Nephron progenitor cell (in vitro differentiated cells): ENCODE results near the gene FTL.
A peak's percentile ranks its signal among the peaks of the same experiment; 100 is the strongest.

Experiments used
- DNase-seq: peaks from one replicate; pipeline ENCODE4 v3.0.0; 2021
- H3K27ac Mint-ChIP-seq: 2 replicates; pipeline ENCODE4 v1.8.0; 2021; ENCODE audit warnings: mild to moderate bottlenecking, moderate library complexity, mixed read lengths
- H3K27me3 Mint-ChIP-seq: 2 replicates; pipeline ENCODE4 v1.8.0; 2021; ENCODE audit warnings: mild to moderate bottlenecking, low read depth, mixed read lengths; ENCODE audit not compliant: poor library complexity
- H3K36me3 Mint-ChIP-seq: 2 replicates; pipeline ENCODE4 v1.8.0; 2021; ENCODE audit warnings: low read depth, mixed read lengths
- H3K4me1 Mint-ChIP-seq: 2 replicates; pipeline ENCODE4 v1.8.0; 2021; ENCODE audit warnings: mixed read lengths
- H3K4me3 Mint-ChIP-seq: 2 replicates; pipeline ENCODE4 v1.8.0; 2021; ENCODE audit warnings: mild to moderate bottlenecking, moderate library complexity, mixed read lengths
- H3K9me3 Mint-ChIP-seq: 2 replicates; pipeline ENCODE4 v1.8.0; 2021; ENCODE audit warnings: mild to moderate bottlenecking, moderate library complexity, mixed read lengths
- TF ChIP-seq, protein P1 (sequence below): fragments of 200-600 bp; sonication (generic); IDR thresholded peaks from 2 replicates; pipeline ENCODE4 v1.5.0; 2021; ENCODE audit warnings: antibody characterized with exemption

Gene FTL

DNA sequence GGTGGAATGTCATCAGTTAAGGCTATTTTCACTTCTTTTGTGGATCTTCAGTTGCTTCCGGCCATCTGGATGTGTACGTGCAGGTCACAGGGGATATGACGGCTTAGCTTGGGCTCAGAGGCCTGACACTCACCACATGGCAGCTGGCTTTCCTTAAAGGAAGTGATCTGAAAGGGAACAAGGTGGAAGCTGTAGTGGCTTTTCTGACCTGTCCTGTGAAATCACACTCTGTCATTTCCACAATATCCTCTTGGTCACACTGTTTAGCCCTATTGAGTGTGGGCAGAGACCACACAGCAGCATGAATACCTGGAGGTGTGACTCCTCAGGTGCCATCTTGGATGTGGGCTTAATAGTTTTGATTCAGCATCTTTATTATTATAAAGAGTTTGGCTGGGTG, 14.9 kb upstream of the FTL start:
- H3K4me3 Mint-ChIP-seq: no peak overlapping the region
- peaks cover 23% of the 10 kb centered on the region for H3K27me3 Mint-ChIP-seq
- H3K27ac Mint-ChIP-seq: peak overlapping the region; percentile 42
- no peak for DNase-seq
- peaks cover 11% of the 10 kb centered on the region for H3K4me1 Mint-ChIP-seq
- no peaks in the 10 kb centered on the region for H3K36me3 Mint-ChIP-seq
- H3K9me3 Mint-ChIP-seq: peaks cover 4% of the 10 kb centered on the region
- TF ChIP-seq, protein P1, sequence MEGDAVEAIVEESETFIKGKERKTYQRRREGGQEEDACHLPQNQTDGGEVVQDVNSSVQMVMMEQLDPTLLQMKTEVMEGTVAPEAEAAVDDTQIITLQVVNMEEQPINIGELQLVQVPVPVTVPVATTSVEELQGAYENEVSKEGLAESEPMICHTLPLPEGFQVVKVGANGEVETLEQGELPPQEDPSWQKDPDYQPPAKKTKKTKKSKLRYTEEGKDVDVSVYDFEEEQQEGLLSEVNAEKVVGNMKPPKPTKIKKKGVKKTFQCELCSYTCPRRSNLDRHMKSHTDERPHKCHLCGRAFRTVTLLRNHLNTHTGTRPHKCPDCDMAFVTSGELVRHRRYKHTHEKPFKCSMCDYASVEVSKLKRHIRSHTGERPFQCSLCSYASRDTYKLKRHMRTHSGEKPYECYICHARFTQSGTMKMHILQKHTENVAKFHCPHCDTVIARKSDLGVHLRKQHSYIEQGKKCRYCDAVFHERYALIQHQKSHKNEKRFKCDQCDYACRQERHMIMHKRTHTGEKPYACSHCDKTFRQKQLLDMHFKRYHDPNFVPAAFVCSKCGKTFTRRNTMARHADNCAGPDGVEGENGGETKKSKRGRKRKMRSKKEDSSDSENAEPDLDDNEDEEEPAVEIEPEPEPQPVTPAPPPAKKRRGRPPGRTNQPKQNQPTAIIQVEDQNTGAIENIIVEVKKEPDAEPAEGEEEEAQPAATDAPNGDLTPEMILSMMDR: no peak

DNA sequence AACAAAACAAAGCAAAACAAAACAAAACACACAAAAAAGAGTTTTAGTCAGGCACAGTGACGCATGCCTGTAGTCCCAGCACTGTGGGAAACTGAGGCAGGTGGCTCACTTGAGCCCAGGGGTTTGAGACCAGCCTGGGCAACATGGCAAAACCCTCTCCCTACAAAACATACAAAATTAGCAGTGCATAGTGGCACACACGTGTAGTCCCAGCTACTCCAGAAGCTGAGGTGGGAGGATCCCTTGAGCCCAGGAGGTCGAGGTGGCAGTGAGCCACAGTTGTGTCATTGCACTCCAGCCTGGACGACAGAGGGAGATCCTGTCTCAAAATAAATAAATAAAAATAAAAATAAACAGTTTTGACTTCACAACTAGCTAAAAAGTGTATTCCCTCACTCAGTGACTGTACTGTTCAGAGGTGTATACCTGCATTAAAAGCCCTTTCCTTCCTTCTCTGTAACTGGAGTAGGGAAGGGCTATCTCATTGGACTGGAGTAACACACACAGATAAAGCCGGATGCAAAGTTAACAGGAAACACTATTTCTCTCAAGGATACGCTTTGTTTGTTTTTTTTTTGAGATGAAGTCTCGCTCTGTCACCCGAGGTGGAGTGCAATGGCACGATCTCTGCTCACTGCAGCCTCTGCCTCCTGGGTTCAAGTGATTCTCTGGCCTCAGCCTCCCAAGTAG, 14.1 kb upstream of the FTL start:
- peaks cover 4% of the 10 kb centered on the region for H3K9me3 Mint-ChIP-seq
- H3K27ac Mint-ChIP-seq: no peak overlapping the region
- no peak for DNase-seq
- TF ChIP-seq, protein P1: no peak
- no peak overlapping the region for H3K4me3 Mint-ChIP-seq
- H3K36me3 Mint-ChIP-seq: peaks cover under 1% of the 10 kb centered on the region
- H3K4me1 Mint-ChIP-seq: peaks cover 19% of the 10 kb centered on the region
- H3K27me3 Mint-ChIP-seq: peaks cover 23% of the 10 kb centered on the region

DNA sequence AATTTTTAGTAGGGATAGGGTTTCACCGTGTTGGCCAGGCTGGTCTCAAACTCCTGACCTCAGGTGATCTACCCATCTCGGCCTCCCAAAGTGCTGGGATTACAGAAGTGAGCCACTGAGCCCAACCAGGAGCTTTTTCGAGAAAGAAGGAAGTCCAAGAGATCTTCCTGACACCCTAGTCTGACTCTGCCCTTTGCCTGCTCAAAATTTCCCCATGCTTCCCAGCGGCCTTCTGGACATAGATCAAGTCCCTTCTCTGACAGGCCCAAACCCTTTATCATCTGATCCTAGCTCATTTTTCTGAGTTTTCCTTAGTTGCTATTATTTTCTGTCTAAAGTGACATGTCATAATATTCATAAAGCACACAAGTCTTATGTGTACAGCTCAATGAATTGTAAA, 12.0 kb upstream of the FTL start:
- H3K27ac Mint-ChIP-seq: no peak overlapping the region
- H3K36me3 Mint-ChIP-seq: peaks cover 21% of the 10 kb centered on the region
- no peak for DNase-seq
- TF ChIP-seq, protein P1: no peak
- peaks cover 4% of the 10 kb centered on the region for H3K9me3 Mint-ChIP-seq
- H3K27me3 Mint-ChIP-seq: peaks cover 23% of the 10 kb centered on the region
- H3K4me3 Mint-ChIP-seq: no peak overlapping the region
- peaks cover 23% of the 10 kb centered on the region for H3K4me1 Mint-ChIP-seq

DNA sequence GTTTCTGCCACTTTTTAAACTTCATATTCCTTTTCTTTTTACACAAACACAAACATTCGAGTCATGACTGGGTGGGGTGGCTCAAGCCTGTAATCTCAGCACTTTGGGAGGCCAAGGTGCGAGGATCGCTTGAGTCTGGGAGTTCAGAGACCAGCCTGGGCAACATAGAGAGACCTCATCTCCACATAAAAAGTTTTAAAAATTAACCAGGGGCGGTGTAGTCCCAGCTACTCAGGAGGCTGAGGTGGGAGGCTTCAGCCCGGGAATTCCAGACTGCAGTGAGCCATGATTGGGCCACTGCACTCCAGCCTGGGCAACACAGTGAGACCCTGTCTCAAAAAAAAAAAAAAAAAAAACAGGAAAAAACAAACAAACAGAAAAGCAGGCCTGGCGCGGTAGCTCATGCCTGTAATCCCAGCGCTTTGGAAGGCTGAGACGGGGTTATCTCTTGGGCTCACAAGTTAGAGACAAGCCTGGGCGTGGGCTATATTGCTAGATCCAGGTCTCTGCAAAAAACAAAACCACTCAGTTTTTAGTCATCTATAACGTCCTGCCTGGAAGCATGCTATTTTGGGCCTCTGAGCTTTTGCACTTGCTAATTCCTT, 11.0 kb upstream of the FTL start:
- H3K9me3 Mint-ChIP-seq: no peaks in the 10 kb centered on the region
- peaks cover 30% of the 10 kb centered on the region for H3K36me3 Mint-ChIP-seq
- peak overlapping the region; percentile 81 for H3K4me3 Mint-ChIP-seq
- TF ChIP-seq, protein P1: no peak
- peaks cover 23% of the 10 kb centered on the region for H3K27me3 Mint-ChIP-seq
- H3K27ac Mint-ChIP-seq: peak overlapping the region; percentile 42
- no peak for DNase-seq
- peaks cover 23% of the 10 kb centered on the region for H3K4me1 Mint-ChIP-seq

DNA sequence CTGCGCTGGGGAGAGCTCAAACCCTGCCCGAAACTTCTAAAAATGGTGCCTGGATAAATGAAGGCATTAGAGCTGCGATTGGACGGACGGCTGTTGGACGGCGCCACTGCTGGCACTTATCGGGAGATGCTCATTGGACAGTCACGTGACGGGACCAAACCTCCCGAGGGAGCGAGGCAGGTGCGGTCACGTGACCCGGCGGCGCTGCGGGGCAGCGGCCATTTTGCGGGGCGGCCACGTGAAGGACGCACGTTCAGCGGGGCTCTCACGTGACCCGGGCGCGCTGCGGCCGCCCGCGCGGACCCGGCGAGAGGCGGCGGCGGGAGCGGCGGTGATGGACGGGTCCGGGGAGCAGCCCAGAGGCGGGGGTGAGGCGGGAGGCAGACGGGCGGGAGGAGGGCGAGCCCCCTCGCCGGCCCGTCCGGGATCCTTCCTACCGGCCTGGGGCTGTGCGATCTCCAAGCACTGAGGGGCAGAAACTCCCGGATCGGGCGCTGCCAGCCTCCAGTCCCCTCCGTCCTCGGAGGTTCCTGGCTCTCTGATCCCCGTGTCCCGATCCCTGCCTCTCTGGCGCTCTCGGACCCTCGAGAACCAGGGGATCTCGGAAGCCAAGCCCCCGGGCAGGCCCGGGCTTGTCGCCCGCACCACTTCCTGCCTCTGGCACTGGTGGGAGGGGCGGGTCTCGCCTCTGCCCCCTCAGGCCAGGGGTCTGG, 10.4 kb upstream of the FTL start, which contains the start of gene BAX:
TSS of gene BAX (plus strand) at position 281 of the 713 bp plus-strand sequence. CDS start at position 335, 54 bp downstream.
- Mint-ChIP-seq H3K4me3 (peak within 1 kb of the TSS; percentile 88), H3K9me3 (no peaks in the 10 kb centered on the region), H3K27me3 (peaks cover 22% of the 10 kb centered on the region), H3K27ac (peak within 1 kb of the TSS; percentile 42), H3K36me3 (peaks cover 35% of the 10 kb centered on the region), H3K4me1 (peaks cover 23% of the 10 kb centered on the region)
- peak; percentile 98 for DNase-seq
- TF ChIP-seq, protein P1: no peak
